ENCODE results near the gene CARD10. TPM values are rescaled to one million over a fixed set of nuclear protein-coding genes. Genes with fewer than 3 reads are reported as not detected.

Gene CARD10
- total and polyA plus RNA-seq, 2 of the 13 experiments (the other 11 are each of a cell fraction or from before 2014, with no cell fraction given), result 35.2 to 55.8 TPM

GRCh38 chr22:37557321-37558001 is 38.2 kb upstream of the CARD10 start (continued):
- peak; percentile 24; the same call in 1 of the 2 replicates for TF ChIP-seq ARID3A (IDR thresholded peaks at IDR 0.05; ENCODE audit: low read depth, low read length)
- peak; percentile 81; the same call in 1 of the 2 replicates for TF ChIP-seq CHD4 (IDR thresholded peaks at IDR 0.05; ENCODE audit: borderline replicate concordance, low read length)

- intact Hi-C loops (cut with micrococcal nuclease; ENCODE audit: unreplicated experiment), result no loop called here
- no peak for ATAC-seq
- no peak for DNase-seq (ENCODE audit: low spot score)
- Histone ChIP-seq H2AFZ (ENCODE audit: low read length) (no peak overlapping the region), H3K27me3 (ENCODE audit: control insufficient read depth in 1 of 2, insufficient read depth in 2 of 2, low read length in 2 of 2) (no peaks in the 10 kb centered on the region; a peak in 2 of 5 replicates), H3K27ac (ENCODE audit: extremely low read length, insufficient read depth, low read length) (no peak overlapping the region), H3K9me3 (ENCODE audit: low read length) (no peaks in the 10 kb centered on the region), H4K20me1 (ENCODE audit: insufficient read depth, low read length) (no peaks in the 10 kb centered on the region), H3K36me3 (replicated peaks in 1 of 2; ENCODE audit: control insufficient read depth in 1 of 2, insufficient read depth in 2 of 2, low read length in 2 of 2) (no peaks in the 10 kb centered on the region), H3K4me1 (ENCODE audit: insufficient read depth, low read length) (peaks cover 81% of the 10 kb centered on the region), H3K4me3 (replicated peaks in 1 of 3; ENCODE audit: insufficient read depth in 1 of 3, low read depth in 2 of 3, low read length in 3 of 3) (peak overlapping the region in 1 of 3 experiments; percentile 26; a peak in 1 of 6 replicates), H3K9ac (ENCODE audit: insufficient read depth, low read depth, low read length) (peak overlapping the region; percentile 5; the same call in 1 of the 2 replicates), H3K4me2 (ENCODE audit: low read depth, low read length) (peak overlapping the region; percentile 34; the same call in 1 of the 2 replicates), H3K79me2 (ENCODE audit: insufficient read depth, low read length) (peaks cover 13% of the 10 kb centered on the region)
- WGBS (ENCODE audit: low lambda C conversion rate), result 4% methylated on average over 3 of the region's 5 CpGs
- BruUV-seq (replicated peaks), result no TSS peak
- in situ Hi-C loops (cut with HindIII; ENCODE audit: extremely low pct_ligation_motif_present, low pct_unique_long_range_greater_than_20kb), result no loop called here
- POLR2A ChIA-PET, result interaction anchor here (1.0 to 17.5 kb wide), 3 partner anchors 9 to 13 kb away, joined by 3 to 976 read pairs (median 21); no protein-coding TSS in a partner anchor
- FAIRE-seq, result no peak
- CTCF ChIA-PET (ENCODE audit: low intra/inter-chr PET ratio, low total read pairs), result no interaction called here
- 0 out of 2 replicates have a peak, but pooled peaks have one; percentile 27 for TF ChIP-seq ZNF790 (CRISPR knock-in tag; IDR thresholded peaks at IDR 0.05; ENCODE audit: borderline replicate concordance)
- no peak for TF ChIP-seq DNMT3B (CRISPR knock-in tag; conservative IDR thresholded peaks at IDR 0.05)
- no peak for TF ChIP-seq SAP130 (CRISPR knock-in tag; IDR thresholded peaks at IDR 0.05; ENCODE audit: low read depth)
- TF ChIP-seq E2F1 (CRISPR knock-in tag; IDR thresholded peaks at IDR 0.05), result no peak
- no peak for TF ChIP-seq THRA (CRISPR knock-in tag; IDR thresholded peaks at IDR 0.05; ENCODE audit: borderline replicate concordance)
- TF ChIP-seq HNRNPUL1 (IDR thresholded peaks at IDR 0.05; ENCODE audit: low read depth, low read length), result no peak
- peak; percentile 27; the same call in 1 of the 2 replicates for TF ChIP-seq ZNF687 (CRISPR knock-in tag; IDR thresholded peaks at IDR 0.05)
- no peak for TF ChIP-seq ZNF547 (CRISPR knock-in tag; IDR thresholded peaks at IDR 0.05)
Observed at GRCh38 chr22:37556710-37557109, 37.5 kb upstream of the CARD10 start.

Data from HepG2 (cell line).